ENCODE results near the gene SH3BP4.

Gene SH3BP4, protein sequence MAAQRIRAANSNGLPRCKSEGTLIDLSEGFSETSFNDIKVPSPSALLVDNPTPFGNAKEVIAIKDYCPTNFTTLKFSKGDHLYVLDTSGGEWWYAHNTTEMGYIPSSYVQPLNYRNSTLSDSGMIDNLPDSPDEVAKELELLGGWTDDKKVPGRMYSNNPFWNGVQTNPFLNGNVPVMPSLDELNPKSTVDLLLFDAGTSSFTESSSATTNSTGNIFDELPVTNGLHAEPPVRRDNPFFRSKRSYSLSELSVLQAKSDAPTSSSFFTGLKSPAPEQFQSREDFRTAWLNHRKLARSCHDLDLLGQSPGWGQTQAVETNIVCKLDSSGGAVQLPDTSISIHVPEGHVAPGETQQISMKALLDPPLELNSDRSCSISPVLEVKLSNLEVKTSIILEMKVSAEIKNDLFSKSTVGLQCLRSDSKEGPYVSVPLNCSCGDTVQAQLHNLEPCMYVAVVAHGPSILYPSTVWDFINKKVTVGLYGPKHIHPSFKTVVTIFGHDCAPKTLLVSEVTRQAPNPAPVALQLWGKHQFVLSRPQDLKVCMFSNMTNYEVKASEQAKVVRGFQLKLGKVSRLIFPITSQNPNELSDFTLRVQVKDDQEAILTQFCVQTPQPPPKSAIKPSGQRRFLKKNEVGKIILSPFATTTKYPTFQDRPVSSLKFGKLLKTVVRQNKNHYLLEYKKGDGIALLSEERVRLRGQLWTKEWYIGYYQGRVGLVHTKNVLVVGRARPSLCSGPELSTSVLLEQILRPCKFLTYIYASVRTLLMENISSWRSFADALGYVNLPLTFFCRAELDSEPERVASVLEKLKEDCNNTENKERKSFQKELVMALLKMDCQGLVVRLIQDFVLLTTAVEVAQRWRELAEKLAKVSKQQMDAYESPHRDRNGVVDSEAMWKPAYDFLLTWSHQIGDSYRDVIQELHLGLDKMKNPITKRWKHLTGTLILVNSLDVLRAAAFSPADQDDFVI

DNA sequence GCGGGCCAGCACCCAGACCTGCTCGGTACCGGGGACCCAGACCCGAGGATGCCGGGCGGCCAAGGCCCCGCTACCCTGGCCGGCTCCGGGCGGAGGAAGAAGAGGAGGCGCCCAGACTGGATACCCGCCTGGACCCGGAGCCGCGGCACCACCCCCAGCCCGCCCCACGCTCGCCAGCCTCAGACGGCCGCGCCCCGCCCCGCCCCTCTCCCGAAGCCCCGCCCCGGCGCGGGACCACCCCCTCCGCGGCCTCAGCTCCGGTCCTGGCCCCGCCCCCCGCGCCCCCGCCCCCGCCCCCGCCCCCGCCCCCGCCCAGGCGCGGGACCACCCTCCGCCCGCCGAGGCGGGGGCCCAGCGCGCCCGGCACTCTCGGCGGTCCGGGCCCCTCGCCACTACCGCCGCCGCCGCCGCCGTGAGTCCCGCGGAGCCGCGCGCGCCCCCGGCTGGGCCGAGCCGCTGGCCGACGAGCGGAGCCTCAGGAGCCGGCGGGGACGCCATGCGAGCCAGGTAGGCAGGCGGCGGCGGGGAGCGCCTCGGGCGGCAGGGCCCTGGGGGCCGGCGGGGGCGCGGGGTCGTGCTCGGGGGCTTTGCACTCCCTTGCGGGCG, at the start of gene SH3BP4:
TSS of gene SH3BP4 (plus strand) at position 354 of the 606 bp plus-strand sequence. CDS start 82,986 bp downstream, outside the sequence.
- DNase-seq (ENCODE audit: low spot score): no peak

DNA sequence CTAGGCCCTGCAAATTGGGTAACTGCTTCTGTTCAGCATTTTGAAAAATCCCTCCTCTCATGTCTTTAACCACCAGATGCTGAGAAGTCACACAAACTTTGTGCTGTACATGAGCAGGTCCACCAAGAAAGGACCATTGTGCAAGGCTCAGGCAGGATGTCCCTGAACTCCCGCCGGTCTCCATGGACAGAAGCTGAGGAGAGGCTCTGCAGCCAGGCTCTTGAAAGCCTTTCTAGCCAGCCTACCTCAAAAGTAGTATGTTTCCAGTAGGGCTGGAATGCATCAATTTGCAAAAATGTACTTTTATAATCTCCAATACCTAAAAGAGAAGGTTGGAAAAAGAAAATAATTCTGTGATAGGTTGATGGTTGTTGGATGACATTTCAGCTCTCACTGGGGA, 47.0 kb upstream of the SH3BP4 start:
- no peak for DNase-seq (ENCODE audit: low spot score)

DNA sequence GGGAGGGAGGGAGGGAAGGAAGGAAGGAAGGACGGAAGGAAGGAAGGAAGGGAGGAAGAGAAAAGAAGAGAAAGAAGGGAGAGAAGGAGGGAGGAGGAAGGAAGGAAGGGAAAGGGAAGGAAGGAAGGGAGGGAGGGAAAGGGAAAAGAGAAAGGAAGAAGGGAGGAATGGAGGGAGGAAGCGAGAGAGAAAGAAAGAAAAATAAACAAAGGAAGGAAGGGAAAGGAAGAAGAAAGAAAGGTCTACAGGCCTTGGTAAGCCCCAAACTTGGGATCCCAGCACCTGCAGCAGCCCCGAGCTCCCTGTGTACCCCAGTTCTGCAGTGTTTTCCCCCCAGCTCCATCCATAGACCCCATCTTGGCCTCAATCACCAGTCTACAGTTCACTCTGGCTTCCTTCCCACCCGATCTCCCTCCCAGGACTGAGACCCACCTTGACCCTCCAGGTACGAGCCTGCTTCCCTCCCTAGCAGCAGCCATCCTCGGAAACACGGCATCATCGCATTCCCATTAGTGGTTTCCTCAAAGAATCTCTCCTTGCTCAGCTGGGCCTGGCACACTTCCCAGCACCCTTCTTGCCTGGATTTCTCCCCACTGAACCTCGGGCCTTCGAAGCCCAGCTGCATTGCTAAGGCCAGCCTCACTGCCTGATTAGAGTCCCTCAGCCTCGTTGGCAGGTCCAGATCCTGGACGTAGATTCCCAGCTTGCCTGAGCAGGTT, 46.1 kb upstream of the SH3BP4 start:
- DNase-seq (ENCODE audit: low spot score): no peak

DNA sequence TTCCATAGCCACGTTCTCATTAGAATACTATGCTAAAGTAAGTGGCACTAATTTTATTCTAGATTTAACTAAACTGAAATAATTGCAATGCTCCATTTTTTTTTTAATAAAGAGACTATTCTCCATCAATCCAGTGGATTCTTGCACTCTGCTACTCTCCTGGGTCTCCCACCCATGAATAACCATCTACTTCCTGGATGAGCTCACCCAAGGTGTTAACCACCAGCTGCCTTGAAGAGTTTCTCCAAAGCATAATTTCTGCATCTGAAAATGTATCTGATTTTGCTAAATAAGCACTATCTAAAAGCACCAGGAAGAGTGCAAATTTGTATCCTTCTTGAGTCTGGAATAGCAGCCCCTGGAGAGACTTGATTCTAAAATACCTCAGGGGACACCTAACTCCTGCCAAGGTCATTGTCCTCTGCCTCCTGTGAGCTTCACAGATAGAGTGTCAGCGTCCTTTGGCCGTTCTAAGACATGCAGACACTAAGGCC, 41.6 kb upstream of the SH3BP4 start:
- no peak for DNase-seq (ENCODE audit: low spot score)

DNA sequence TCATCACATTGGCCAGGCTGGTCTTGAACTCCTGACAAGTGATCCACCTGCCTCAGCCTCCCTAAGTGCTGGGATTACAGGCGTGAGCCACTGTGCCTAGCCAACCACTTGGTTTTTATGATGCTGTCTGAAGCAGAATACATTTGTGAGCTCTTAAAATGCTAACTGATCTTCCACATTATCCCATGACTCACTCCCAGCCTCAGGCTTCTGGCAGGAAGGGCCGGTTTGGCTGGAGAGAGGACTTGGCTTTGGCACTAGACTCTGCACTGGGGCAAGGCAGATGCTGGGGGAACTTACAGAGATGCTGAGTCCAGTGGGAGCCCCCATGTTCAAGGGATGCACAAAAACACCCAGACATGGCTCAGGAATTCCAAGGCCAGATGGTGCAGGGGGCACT, 40.5 kb upstream of the SH3BP4 start:
- no peak for DNase-seq (ENCODE audit: low spot score)

DNA sequence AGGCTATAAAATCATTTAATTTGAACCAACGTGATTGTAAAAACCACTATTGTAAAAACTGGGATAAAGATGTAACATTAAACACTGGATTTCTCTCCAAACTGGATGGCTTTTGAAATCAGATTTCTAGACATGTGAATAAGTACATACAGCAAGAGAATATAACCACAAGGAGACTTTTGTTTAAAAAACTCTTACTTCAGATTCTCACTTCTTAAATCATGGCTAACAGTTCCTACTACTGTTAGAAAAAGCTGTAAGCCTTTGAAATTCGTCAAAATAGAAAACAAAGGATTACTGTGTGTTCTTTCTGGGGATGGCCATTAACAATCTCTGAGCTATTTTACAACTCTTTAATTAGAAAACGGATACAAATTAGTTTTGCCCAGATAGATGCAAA, 39.4 kb upstream of the SH3BP4 start:
- DNase-seq (ENCODE audit: low spot score): no peak

DNA sequence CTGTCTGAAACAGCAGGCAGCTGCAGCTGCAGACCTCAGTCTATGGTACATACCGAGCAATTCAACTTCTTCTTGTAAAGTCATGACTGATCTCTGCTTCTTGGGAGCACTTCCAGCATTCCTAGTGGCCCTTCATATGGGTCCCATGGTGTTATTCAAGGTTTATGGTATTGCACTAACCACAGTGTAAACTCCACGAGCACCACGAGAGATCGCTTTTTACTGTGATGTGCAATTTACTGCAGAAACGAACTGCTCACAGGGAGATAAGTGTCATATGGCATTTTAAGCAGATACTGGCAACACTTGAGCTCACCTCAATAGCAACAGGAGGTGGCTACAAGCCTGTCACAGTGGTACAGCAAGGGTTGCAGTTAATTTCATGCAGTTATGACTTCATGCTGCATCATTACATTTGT, 38.6 kb upstream of the SH3BP4 start:
- no peak for DNase-seq (ENCODE audit: low spot score)

DNA sequence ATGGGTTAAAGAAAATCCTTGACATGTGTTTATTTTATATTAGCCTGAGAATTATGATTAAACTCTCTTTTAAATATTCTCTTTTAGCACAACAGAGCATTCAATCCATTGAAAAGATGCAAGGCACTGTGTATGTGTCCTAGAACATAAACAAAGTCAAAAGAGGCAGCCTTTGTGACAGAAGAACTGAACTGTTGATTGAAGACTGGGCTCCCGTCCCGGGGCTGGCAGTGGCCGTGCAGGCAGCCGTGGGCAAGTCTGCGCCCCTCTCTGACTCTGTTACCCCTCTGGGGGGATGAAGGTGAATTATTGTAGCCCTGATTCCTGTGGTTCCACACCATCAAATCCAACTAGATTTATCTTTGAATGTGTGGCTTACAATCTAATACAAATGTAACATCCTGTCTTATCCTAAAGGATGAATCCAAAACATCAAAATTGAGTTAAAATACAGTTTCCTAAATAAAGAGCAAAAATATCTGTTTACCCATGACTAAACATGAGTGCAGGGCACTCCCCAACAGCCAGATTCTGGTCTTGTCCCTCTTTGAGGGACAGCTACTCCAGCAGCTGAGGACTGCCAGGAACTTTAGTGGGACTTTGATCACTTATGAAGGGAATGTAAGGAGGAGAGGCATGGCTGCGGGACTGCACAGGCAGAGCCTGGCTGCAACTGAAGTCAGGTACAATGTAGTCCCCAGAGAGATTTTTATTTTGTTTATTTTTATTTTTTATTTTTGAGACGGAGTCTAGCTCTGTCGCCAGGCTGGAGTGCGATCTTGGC, 37.3 kb upstream of the SH3BP4 start:
- no peak for DNase-seq (ENCODE audit: low spot score)

DNA sequence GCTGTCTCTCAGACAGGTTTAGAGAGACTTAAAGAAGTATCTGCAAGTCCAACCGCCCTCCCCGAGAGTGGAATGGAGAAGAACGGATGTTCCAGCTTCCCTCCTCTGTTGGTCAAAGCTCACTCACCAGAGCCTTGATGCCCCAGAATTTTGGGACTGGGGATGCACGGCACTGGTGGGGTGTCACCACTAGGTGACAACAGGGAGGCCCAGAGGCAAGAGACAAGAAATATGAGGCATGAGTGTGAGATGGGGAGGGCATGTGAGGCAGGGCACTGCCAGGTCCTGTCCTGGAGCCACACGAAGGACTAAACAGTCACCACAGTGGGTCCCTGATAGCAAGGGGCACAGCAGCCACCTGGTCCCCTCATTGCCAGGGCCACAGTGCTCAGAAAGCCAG, 35.1 kb upstream of the SH3BP4 start:
- DNase-seq (ENCODE audit: low spot score): no peak

DNA sequence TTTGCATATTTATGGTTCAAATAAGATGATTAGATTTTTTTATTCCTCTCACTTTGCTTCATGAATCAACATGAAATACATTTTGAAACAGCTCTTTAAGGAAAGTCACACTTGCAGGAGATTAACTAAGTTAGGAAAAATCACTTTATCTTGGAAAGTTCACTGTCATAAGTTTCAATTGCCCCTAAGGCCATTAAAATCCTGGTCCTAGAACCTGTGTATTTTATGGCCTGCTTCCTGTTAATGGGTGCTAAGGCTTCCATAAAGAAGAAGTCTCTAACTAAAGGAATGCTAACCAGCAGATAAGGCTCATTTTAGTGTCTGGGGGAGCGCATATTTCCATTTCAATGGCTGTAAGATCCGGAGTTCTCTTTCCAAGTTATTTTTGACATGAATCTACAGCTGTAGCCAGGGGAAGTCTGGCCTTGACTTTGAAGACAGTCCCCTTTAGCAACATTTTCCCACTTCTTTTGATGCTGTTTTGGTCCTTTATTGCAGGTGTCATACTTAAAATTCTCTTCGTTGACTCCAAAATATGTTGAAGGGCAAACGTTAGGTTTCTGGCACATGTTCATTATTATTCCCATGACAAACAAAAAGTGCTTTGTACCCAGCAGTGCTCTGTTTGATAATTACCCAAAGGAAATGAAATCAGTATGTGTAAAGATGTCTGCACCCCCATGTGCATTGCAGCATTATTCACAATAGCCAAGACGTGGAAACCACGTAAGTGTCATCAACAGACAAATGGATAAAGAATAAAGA, 34.4 kb upstream of the SH3BP4 start:
- no peak for DNase-seq (ENCODE audit: low spot score)

DNA sequence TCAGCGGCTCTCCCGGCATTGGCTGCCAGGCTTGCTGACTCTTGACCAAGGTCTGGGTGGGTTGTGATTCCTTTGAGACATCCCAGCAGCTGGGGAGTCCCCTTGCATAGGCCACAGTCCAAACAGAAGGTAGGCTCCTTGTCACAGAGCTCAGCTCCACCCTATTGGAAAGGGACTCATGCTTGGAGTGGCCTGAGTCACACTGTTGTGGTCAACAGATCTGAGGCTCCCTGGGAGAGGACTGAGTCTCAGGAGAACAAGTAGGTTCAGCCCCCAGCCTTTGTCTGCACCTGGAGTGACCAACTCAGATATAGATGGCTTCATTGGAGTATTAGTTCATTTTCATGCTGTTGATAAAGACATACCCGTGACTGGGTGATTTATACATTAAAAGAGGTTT, 32.1 kb upstream of the SH3BP4 start:
- no peak for DNase-seq (ENCODE audit: low spot score)

DNA sequence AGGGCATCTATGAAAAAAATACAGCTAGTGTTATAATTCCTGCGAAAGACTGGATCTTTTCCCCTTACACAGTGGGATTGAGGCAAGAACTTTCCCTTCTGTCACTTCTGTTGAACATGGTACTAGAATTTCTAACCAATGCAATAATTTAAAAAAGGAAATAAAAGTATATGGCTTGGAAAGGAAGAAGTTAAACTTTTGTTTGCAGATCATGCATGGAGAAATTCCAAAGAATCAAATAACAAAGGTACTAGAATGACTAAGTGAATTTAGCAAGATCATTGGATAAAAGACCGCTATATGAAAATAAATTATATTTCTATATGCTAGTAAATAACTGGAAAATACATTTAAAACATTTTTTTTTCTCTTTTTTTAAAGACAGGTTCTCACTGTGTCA, 31.0 kb upstream of the SH3BP4 start:
- DNase-seq (ENCODE audit: low spot score): no peak

DNA sequence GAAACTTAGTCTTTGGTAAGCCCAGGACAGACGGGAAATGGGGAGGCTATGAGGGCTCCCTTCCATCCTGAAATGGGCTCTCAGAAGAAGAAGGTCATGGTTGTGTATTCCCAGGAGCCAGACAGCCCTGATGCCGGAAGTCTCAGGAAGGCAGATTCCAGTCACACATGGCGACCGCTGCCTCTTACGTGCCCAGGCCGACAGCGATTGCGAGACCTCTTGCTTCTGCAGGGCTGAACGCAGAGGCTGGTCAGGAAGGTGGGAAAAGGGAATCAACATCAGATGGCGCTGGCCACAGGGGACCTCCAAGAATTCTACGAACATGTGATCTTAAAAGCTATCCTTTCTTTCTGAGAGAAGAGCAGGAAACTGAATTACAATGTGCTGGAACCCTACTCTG, 22.8 kb upstream of the SH3BP4 start:
- DNase-seq (ENCODE audit: low spot score): no peak

DNA sequence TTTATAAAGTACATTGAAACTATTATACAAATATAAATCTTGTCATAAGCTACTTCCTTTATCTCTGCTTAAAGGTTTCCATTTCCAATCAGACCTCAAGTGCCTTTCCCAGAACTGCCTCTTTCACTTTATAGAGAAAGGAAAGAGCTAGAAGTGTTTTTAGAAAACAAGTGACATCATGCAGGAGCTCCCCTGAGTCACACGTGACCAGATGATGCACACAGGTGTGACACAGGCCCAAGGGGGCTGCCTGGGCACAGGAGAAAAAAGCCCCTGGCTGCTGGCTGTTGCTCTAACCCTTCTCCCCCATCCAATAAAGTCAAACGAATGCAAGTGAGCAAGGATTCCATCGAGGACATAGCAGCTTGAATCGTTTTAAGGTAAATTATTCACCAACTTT, 21.4 kb upstream of the SH3BP4 start:
- DNase-seq (ENCODE audit: low spot score): no peak

DNA sequence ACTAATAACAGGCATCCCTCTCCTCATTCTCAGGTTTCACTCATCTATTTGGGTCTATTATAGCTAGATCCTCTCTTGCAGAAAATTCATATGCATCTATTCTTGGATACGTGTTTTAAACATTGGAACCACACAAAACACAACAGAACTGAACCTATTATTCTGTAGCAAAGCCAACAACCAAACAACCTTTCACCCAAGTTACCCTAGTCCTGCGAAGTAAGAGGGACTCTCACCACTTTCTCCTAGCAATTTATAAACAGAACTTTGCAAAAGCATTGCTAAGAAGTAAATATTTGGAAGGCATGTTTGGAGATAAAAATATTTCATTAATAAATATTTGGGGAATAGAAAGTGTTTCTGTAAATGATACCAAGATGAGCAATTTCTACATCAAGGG, 20.4 kb upstream of the SH3BP4 start:
- no peak for DNase-seq (ENCODE audit: low spot score)

DNA sequence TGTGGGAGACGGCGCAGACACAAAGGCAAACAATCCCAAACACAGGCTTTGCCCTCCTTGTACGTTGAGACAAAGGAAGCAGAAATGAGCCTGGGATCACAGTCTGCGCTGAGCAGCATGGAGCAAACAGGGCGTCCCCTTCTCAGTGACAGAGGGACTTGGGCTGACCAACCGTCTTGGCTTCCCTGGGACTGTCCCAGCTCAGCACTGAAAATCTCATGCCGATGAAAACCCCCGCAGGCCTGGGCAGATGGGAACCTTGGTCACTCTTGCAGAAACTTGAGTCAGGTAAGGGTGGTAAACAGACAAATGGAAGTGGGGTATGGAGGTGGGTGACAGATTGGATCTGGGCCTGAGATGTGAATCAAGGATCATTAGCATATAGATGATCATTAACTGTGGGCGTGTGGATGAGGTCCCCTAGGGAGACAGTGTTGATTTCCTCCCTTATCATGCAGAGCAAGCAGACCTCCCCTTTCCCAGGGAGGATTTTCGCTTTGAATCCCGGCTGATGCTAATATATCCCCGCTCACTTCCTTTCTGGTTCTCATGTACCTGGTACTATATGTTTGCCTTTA, 19.1 kb upstream of the SH3BP4 start:
- no peak for DNase-seq (ENCODE audit: low spot score)

DNA sequence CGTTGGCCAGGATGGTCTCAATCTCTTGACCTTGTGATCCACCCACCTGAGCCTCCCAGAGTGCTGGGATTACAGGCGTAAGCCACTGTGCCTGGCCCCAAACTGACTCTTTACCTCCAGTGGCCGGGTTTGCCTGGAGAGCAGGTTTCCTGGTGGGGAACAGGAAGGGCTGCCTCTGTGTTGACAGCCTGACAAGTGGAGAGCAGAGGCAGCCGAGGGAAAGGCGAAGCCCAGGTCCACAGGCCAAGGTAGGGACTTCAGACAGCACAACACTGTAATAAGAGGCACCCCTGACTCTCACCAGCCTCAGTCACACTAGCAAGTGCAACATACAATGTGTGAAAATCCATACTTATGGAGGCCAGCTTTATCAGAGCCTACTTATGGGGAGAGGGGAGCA, 16.5 kb upstream of the SH3BP4 start:
- no peak for DNase-seq (ENCODE audit: low spot score)

DNA sequence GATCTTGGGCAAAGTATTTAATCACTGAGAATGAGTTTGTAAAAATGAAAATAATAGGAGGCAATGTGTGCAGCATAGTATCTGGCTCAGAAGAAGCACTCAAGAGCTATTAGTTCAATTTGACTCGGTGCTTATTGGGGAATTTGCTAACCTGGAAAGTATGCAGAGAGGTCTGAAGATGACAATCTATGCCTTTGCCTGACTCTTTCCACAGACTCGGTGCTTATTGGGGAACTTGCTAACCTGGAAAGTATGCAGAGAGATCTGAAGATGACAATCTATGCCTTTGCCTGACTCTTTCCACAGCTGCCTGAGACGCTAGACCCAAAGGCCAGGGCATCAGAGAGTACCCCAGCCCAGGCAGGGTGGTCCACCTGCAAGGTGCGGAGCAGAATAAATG, 12.2 kb upstream of the SH3BP4 start:
- DNase-seq (ENCODE audit: low spot score): no peak

DNA sequence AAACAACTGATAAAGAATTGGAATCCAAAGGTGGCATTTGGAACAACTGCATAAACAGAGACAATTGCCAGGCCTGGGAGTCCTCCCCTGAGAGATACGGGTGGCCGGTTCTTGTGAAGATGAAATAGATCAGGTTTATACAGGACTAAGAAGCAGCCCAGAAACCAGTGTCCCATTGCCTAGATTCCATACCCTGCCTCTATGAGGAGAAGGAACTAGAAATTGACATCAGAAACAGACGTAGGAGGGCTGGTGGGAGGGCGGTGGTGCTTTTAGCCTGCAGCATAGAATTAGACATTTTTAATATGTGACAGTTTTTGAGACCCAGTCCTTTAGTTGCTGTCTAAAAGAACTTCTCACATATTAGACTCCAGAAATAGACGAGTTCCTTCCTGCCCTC, 11.8 kb upstream of the SH3BP4 start:
- no peak for DNase-seq (ENCODE audit: low spot score)

DNA sequence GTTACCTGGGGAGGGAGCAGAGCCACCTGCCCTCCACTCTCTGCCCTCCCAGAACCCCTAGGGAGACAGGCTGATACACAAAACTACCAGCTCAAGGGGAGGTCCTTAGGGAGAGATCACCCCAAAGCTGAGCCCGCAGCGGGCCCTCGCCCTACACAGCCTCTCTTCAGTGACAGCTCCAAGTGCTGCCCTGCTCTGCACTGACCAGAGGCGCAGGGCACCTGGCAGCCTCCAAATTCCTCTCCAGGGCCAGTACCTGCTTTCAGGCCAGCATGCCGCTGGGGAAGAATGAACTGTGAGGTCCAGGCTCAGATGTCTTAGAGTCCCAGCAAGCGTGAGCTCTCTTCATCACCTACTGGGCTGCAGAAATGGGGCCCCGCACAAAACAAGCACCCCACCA, 11.3 kb upstream of the SH3BP4 start:
- no peak for DNase-seq (ENCODE audit: low spot score)

Data from CD4-positive, alpha-beta T cell treated with Interleukin-15 for 4 hours (primary cell).